Stimulated activated CD4-positive, alpha-beta T cell treated with anti-CD3 and anti-CD28 coated beads, TNF-alpha, amount 100 ng/mL, for 48 hours (primary cell): ENCODE results near the gene LYPD8.
"Not testable (repeated sequence)": the region's sequence is repeated elsewhere in the genome, so short reads cannot be mapped to it uniquely, and the experiment has no call there.

Source experiments
- DNase-seq, 3 donors: peaks; one replicate each; pipeline ENCODE4 v3.0.0-alpha.2; 2020; ENCODE audit warnings: low read depth in 3 of 3

Gene LYPD8, protein sequence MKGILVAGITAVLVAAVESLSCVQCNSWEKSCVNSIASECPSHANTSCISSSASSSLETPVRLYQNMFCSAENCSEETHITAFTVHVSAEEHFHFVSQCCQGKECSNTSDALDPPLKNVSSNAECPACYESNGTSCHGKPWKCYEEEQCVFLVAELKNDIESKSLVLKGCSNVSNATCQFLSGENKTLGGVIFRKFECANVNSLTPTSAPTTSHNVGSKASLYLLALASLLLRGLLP

DNA sequence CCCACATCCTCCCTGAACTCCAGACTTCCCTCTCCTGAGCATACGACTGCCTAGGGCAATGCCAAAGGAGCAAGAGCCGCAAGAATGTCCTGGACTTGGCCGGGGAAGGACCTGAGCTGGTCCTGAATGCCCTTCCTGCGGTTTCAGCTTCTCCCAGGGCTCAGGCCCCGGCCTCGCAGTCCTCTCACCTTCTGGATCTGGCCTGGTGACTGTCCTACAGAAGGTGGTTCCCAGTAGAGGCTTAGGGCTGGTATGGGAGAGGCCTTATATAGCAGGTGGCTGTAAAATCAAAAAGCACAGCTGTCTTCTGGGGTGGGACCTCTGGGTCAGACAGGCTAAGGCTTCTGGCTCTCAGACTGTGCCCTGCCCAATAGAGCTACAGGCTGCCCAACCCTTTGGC is at the start of gene LYPD8:
Gene LYPD8, minus strand, starts transcription at position 243 of the 400 bp plus-strand sequence. CDS start 4,678 bp downstream, outside the sequence.
- no peak for DNase-seq

DNA sequence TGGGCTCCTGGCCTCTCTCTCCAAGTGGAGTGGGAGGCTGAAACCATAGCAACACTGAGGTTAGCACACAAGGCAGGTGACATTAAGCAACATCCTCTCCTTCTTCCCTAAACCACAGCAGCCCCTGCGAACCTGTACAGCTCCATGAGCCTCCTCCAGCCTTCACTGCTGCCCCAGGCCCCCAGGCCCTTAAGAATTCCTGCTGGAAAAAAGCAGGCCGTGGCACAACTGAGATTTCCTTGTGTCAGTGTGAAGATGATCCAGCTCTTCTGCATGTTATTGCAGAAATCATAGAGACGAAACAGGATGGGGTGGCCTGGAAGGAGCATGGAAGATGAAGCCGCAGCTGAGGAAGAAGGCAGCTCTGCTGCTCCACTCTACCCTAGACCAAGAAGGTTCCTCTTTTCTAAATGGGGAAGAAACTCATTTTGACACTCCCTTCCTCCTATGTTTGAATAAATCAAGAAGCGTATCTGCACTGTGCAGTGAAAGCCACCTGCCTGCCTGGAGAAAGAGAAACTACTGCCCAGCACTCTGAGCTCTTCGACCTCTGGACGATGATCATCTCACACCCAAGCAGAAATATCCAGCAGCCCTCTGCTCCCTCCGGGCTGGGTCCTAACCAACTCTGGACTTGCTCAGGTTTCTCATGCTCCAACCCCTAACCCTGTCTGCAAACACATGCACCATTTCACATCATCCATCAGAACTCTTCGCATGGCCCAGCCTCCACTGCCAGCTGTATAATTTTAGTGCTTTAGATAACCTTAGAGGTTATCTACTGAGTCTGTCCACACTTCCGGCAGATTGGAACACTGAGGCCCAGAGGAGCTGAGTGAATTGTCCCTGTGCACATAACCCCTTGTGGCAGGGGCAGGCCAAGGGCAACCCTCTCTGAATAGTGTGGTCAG is 49.5 kb upstream of the LYPD8 start:
- no peak for DNase-seq

- not testable (repeated sequence) for DNase-seq
Measured at GRCh38 chr1:248803501-248803900, 47.9 kb upstream of the LYPD8 start.

- DNase-seq = no peak
Measured at GRCh38 chr1:248802454-248802853, 46.9 kb upstream of the LYPD8 start.

DNA sequence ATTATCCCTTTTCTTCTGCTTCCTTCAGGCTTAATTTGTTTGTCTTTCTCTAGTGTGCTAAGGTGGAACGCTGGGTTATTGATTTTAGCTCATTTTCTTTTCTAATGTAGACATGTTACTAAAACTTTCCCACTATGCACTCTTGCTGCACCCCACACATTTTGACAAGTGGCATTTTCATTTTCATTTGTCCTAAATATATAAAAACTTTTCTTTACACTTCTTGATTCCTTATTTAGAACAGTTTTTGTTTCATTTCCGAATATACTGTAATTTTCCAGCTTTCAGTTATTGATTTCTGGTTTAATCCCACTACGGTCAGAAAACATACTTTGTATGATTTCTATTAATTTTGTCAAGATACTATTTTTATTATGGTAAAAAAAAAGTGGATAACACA is 44.9 kb upstream of the LYPD8 start:
- no peak for DNase-seq

- no peak for DNase-seq
Measured at GRCh38 chr1:248798791-248799190, 43.2 kb upstream of the LYPD8 start.

GRCh38 chr1:248794663-248795062 is 39.1 kb upstream of the LYPD8 start:
- not testable (repeated sequence) for DNase-seq

DNA sequence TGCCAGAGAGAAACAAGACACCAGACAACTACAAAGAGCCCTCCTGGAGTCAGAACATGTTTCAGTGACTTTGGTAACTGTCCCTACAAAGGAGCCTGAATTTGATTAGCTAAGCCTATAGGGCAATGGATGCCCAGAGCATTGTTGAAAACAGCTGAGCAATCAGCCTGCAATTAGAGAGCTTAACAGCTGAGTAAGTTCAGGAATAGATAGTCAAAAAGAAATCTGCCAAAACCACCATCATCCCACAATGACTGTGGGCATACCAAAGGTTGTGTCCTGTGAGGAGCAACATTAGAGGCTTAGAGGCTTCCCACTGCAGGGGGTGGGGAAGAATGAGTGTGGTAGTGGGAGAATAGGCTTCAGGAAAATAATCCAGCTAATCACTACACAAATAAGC is 38.0 kb upstream of the LYPD8 start:
- no peak for DNase-seq

DNA sequence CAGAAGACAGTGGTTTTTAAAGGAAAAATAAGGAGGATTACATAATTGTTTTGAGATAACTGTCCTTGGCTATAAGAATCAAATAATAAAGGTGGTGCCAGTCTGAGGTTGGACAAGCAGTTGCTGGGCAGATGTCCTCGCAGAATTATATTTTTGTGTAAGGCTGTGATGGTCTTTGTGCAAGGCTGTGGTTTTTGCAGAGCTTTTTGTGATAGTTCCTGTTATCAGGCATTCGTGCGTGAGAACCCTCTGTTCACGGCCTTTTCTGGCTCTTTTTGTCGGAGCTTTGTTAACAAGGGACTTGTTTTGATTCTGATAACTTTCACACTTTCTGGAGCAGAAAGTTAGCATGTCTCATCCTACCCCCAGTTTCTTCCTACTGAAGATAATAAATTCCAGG is 36.8 kb upstream of the LYPD8 start:
- no peak for DNase-seq

DNA sequence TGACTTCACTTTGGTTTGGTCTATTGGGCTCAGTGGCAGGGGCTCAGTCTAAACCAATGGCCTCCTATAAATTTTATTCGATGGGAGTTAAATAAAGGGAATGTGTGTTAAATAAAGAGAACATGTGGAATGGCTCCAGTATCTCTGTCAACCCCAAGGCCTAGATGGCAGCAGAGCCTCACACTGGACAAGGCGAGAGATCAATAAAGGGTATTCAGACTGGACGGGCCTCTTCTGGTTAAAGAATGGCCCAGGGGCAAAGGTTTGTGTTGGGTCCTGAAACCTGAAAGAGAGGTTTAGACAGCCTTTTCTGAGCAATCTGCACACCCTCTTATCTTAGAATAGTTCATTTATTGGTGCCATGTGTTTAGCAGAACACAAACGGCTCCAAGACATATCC is 35.5 kb upstream of the LYPD8 start:
- no peak for DNase-seq

GRCh38 chr1:248790456-248790855 is 34.9 kb upstream of the LYPD8 start:
- no peak for DNase-seq

- DNase-seq = not testable (repeated sequence)
Measured at GRCh38 chr1:248789337-248789736, 33.8 kb upstream of the LYPD8 start.

DNA sequence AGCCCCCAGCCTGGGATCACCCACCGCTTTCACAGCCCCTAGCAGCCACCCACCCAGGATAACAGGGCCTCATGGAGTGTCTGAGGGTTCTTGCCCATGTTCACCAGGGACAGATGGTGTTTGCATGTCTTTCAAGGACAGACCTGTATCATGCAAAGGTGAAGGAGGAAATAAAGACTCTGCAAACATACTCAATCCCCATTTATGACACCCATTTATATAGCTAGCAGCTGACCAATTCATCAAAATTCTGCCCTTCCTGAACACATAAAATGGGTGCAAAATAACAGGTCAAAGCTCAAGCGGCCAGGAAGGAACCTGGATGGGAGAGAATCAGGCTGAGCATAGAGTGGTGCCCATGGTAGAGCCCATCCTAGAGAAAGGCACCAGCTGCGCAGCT is 32.8 kb upstream of the LYPD8 start:
- DNase-seq = no peak

GRCh38 chr1:248787430-248787829 is 31.9 kb upstream of the LYPD8 start:
- DNase-seq = no peak

GRCh38 chr1:248786156-248786555 is 30.6 kb upstream of the LYPD8 start:
- no peak for DNase-seq

DNA sequence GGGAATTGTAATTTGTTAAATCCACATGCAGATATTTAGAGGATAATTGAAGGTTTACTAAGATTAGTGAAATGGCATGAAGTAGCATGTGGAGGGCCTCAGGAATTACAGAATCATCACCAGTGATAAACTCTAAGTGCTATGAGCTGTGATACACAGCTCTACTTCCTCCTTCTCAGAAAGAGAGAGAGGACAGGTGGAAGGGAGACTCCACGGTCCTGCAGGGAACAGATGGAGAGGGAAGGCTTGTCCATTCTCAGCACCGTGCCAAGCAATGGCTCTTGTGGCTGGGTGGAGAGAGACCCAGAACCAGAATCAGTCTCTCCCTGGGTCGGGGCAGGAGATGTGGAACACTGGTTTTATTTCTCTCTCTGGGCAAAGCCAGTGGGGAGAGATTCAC is 27.8 kb upstream of the LYPD8 start:
- no peak for DNase-seq

- no peak for DNase-seq
Measured at GRCh38 chr1:248782416-248783141, 27.0 kb upstream of the LYPD8 start.

DNA sequence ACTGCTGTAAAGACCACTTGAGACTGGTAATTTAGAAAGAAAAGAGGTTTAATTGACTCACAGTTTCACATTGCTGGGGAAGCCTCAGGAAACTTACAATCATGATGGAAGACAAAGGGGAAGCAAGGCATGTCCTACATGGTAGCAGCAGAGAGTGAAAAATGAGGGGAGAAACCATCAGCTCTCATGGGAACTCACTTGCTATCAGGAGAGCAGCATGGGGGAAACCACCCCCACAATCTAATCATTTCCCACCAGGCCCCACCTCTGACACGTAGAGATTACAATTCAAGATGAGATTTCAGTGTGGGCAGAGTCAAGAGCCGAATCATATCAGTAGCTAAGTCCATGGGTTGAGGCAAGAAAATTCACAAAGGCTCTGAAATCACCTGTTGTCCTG is 23.8 kb upstream of the LYPD8 start:
- no peak for DNase-seq

DNA sequence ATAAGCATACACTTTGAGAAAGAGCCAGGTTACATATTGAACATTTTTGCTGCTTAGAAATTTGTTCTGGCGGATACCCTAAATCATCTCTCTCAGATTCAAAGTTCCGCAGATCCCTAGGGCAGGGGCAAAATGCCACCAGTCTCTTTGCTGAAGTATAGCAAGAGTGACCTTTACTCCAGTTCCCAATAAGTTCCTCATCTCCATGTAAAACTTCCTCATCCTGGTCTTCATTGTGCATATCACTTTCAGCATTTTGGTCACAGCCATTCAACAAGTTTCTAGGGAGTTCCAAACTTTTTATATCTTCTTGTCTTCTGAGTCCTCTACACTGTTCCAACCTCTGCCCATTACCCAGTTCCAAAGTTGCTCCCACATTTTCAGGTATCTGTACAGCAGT is 23.3 kb upstream of the LYPD8 start:
- no peak for DNase-seq

- DNase-seq = no peak
Measured at GRCh38 chr1:248776991-248777390, 21.4 kb upstream of the LYPD8 start.

DNA sequence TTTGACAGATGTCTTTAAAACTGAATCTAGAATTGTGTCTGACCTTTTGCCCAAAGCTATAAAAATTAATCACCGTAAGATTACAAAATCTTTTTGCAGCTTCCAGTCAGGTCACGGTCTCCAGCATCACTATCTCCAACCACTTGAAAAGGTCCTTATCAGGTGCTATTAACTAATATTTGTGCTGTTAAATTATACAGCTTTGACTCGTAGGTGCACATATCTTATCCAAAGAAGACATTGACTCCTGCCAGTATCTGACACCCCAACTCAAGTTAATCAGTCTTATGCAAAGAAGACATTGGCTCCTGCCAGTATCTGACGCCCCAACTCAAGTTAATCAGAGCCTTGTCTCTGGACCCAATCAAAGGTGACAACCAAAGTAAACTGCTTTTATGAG is 19.9 kb upstream of the LYPD8 start:
- DNase-seq = no peak

GRCh38 chr1:248759644-248760043 is 4.1 kb upstream of the LYPD8 start:
- DNase-seq = no peak

DNA sequence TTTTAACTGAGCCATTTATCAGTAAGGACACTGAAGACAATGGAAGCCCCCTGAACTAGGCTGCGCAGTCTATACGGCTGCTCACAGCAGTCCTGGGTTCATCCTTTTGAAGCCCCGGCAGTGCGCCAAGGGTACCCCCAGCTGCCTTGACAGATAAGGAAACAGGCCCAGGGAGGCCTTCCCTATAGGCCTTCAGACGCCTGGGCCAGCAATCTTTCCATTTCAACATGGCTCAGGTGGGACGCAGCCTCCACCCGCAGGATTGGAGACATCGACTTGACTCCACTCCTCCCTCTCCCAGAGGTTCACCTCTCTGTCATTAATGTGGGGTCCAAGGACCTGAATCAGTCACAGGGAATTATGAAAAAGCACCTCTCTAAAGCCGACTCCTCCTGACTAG is 2.8 kb upstream of the LYPD8 start:
- no peak for DNase-seq
